ENCODE data around the gene CNN3. TPM values are rescaled to one million over a fixed set of nuclear protein-coding genes. Genes with fewer than 3 reads are reported as not detected.

The CNN3 gene
- total RNA-seq, 1 donor from 2014 or later, result 275 TPM

- no peak for DNase-seq (ENCODE audit: extremely low read depth, low read depth, low spot score)
These were observed 34.2 kb downstream of the CNN3 start for GRCh38 chr1:94892604-94893254.

GRCh38 chr1:94888201-94888600, 38.7 kb downstream of the CNN3 start:
- DNase-seq (ENCODE audit: extremely low read depth, low read depth, low spot score), result no peak

- DNase-seq (ENCODE audit: extremely low read depth, low read depth, low spot score), result no peak
These were observed 39.2 kb downstream of the CNN3 start for GRCh38 chr1:94887603-94888171.

- no peak for DNase-seq (ENCODE audit: extremely low read depth, low read depth, low spot score)
These were observed 39.8 kb downstream of the CNN3 start for GRCh38 chr1:94887106-94887505.

- DNase-seq (ENCODE audit: extremely low read depth, low read depth, low spot score), result no peak
These were observed 40.5 kb downstream of the CNN3 start for GRCh38 chr1:94886361-94886760.

GRCh38 chr1:94884507-94884906, 42.4 kb downstream of the CNN3 start:
- DNase-seq (ENCODE audit: extremely low read depth, low read depth, low spot score), result no peak

GRCh38 chr1:94884106-94884505, 42.8 kb downstream of the CNN3 start:
- DNase-seq (ENCODE audit: extremely low read depth, low read depth, low spot score), result no peak

GRCh38 chr1:94883691-94884090, 43.2 kb downstream of the CNN3 start:
- no peak for DNase-seq (ENCODE audit: extremely low read depth, low read depth, low spot score)

GRCh38 chr1:94878329-94878728, 48.6 kb downstream of the CNN3 start:
- DNase-seq (ENCODE audit: extremely low read depth, low read depth, low spot score), result no peak

GRCh38 chr1:94876362-94876761, 50.5 kb downstream of the CNN3 start:
- no peak for DNase-seq (ENCODE audit: extremely low read depth, low read depth, low spot score)

GRCh38 chr1:94875794-94876193, 51.1 kb downstream of the CNN3 start:
- DNase-seq (ENCODE audit: extremely low read depth, low read depth, low spot score), result no peak

GRCh38 chr1:94874423-94874822, 52.5 kb downstream of the CNN3 start:
- DNase-seq (ENCODE audit: extremely low read depth, low read depth, low spot score), result no peak

- no peak for DNase-seq (ENCODE audit: extremely low read depth, low read depth, low spot score)
These were observed 53.2 kb downstream of the CNN3 start for GRCh38 chr1:94873520-94874351.

- DNase-seq (ENCODE audit: extremely low read depth, low read depth, low spot score), result no peak
These were observed 54.0 kb downstream of the CNN3 start for GRCh38 chr1:94872771-94873495.

- DNase-seq (ENCODE audit: extremely low read depth, low read depth, low spot score), result no peak
These were observed 55.9 kb downstream of the CNN3 start for GRCh38 chr1:94871031-94871430.

- no peak for DNase-seq (ENCODE audit: extremely low read depth, low read depth, low spot score)
These were observed 60.6 kb downstream of the CNN3 start for GRCh38 chr1:94866164-94866807.

GRCh38 chr1:94865360-94865759, 61.5 kb downstream of the CNN3 start:
- no peak for DNase-seq (ENCODE audit: extremely low read depth, low read depth, low spot score)

- DNase-seq (ENCODE audit: extremely low read depth, low read depth, low spot score), result no peak
These were observed 62.1 kb downstream of the CNN3 start for GRCh38 chr1:94864821-94865220.

GRCh38 chr1:94863919-94864318, 63.0 kb downstream of the CNN3 start:
- peak; percentile 69 for DNase-seq (ENCODE audit: extremely low read depth, low read depth, low spot score)

- no peak for DNase-seq (ENCODE audit: extremely low read depth, low read depth, low spot score)
These were observed 63.5 kb downstream of the CNN3 start for GRCh38 chr1:94863297-94863911.

Data from glomerular endothelial cell (primary cell).